GM18517 (cell line): Measurements from ENCODE around the gene ZNF724.
"Not testable (repeated sequence)": the region's sequence is repeated elsewhere in the genome, so short reads cannot be mapped to it uniquely, and the experiment has no call there.

ENCODE experiments used
- ATAC-seq: cut with Tn5 transposase; IDR thresholded peaks from one replicate; pipeline ENCODE4 v1.9.1; 2021; ENCODE audit warnings: mild to moderate bottlenecking, moderate library complexity; ENCODE audit not compliant: unreplicated experiment

The ZNF724 gene

GRCh38 chr19:23253256-23253655 lies 3.1 kb upstream of the ZNF724 start:
- ATAC-seq = not testable (repeated sequence)

- ATAC-seq = no peak
Observed at GRCh38 chr19:23241419-23241818, 8.8 kb downstream of the ZNF724 start.

GRCh38 chr19:23222998-23223652 lies 27.1 kb downstream of the ZNF724 start:
- ATAC-seq = no peak

- no peak for ATAC-seq
Observed at GRCh38 chr19:23203841-23204344, 46.3 kb downstream of the ZNF724 start.

- ATAC-seq = no peak
Observed at GRCh38 chr19:23190341-23190740, 59.9 kb downstream of the ZNF724 start.

- ATAC-seq = no peak
Observed at GRCh38 chr19:23183251-23183650, 66.9 kb downstream of the ZNF724 start.
